Right lobe of liver (tissue), 6 donors: Measurements from ENCODE around the gene SERPINI1. TPM values are rescaled to one million over a fixed set of nuclear protein-coding genes. Genes with fewer than 3 reads are reported as not detected.
"Not testable (repeated sequence)": the region's sequence is repeated elsewhere in the genome, so short reads cannot be mapped to it uniquely, and the experiment has no call there.

Source experiments
- ATAC-seq, 4 donors: fragments of 200-7000 bp; cut with Tn5 transposase; one replicate each; pipeline ENCODE4 v1.9.1; 2020; ENCODE audit warnings: mild to moderate bottlenecking in 4 of 4, moderate library complexity in 4 of 4
- DNase-seq, 3 donors: peaks; one replicate each; pipeline ENCODE4 v3.0.0-alpha.2; 2020
- H3K27ac ChIP-seq, 3 donors: fragments of 200-600 bp; one replicate each; pipeline ENCODE4 v1.8.0; 2022
- H3K27me3 ChIP-seq, 2 donors: fragments of 200-600 bp; one replicate each; pipeline ENCODE4 v1.8.0; 2022
- H3K36me3 ChIP-seq, 4 donors: fragments of 200-600 bp; sonication (generic) in 1 of 4; one replicate each; pipeline versions ENCODE4 v1.5.1 to v1.8.0; 2017 to 2022; ENCODE audit warnings: control low read depth in 1 of 4
- H3K4me1 ChIP-seq, 4 donors: fragments of 200-600 bp; sonication (generic) in 1 of 4; one replicate each; pipeline versions ENCODE4 v1.5.1 to v1.8.0; 2017 to 2022; ENCODE audit warnings: control low read depth in 1 of 4
- H3K4me3 ChIP-seq, 3 donors: fragments of 200-600 bp; one replicate each; pipeline ENCODE4 v1.8.0; 2022
- H3K9me3 ChIP-seq, 4 donors: fragments of 200-600 bp; sonication (generic) in 1 of 4; one replicate each; pipeline versions ENCODE4 v1.5.1 to v1.8.0; 2017 to 2022; ENCODE audit warnings: control low read depth in 1 of 4
- CTCF ChIP-seq, 4 donors: fragments of 200-600 bp in 3 of 4; fragments of 450-650 bp in 1 of 4; IDR thresholded peaks; one replicate each; pipeline versions ENCODE4 v1.5.1 to v1.8.0; 2016 to 2022; ENCODE audit warnings: antibody characterized with exemption in 4 of 4, mild to moderate bottlenecking in 2 of 4
- POLR2A ChIP-seq: fragments of 450-650 bp; IDR thresholded peaks from one replicate; pipeline ENCODE4 v1.6.1; 2017; ENCODE audit warnings: antibody characterized with exemption, mild to moderate bottlenecking
- WGBS: methylation state at CpG from one replicate; pipeline ENCODE4 v1.1.6; 2018; ENCODE audit warnings: low coverage, low lambda C conversion rate; ENCODE audit not compliant: insufficient coverage; ENCODE audit errors: missing lambda C conversion rate; 5-methylcytosine and 5-hydroxymethylcytosine counted together
- intact Hi-C, 2 donors: fragments of 100-400 bp; cut with DNase I; formaldehyde crosslinking; loops; one replicate each; pipeline versions ENCODE4 v1.11.2 to v1.14.1; 2022
- total RNA-seq, 6 experiments: library from RNA; depleted of rRNA in 2 of 6; stranded (reverse); fragments of >200 nt in 2 of 6; fragmentation: NEBNext Ultra II Directional in 3 of 6; extraction: Animal tissue kit (Norgen Biotek cat#: 25700) in 3 of 6; gene quantifications; one replicate each; pipeline versions ENCODE4 v1.1.0 to v1.2.4, GENCODE V29; 2016 to 2023
- donor health status: DM: no; HTN: yes; CAD: no.
- donor health status: DM: no; HTN: no; CAD: no.
- donor health status: DM: no; HTN: no; CAD: no.
- donor health status: DM: no; HTN: yes; CAD: no.
- donor health status: DM: no; HTN: yes; CAD: no.

Gene SERPINI1
- total RNA-seq, 6 experiments from 2014 or later, result 0.40 to 3.0 (median 0.62) TPM

- WGBS, result 68% methylated on average over 3 of the region's 3 CpGs
- no peaks in the 10 kb centered on the region for H3K36me3 ChIP-seq
- no peak for DNase-seq
- intact Hi-C loops, result no loop called here
- H3K27me3 ChIP-seq, result no peaks in the 10 kb centered on the region
- no peaks in the 10 kb centered on the region for H3K4me1 ChIP-seq
- H3K4me3 ChIP-seq, result no peak overlapping the region
- no peak for ATAC-seq
- no peak overlapping the region for H3K27ac ChIP-seq
- H3K9me3 ChIP-seq, result no peaks in the 10 kb centered on the region
- TF ChIP-seq POLR2A, result no peak
- TF ChIP-seq CTCF (IDR thresholded peaks at IDR 0.05), result no peak
Measured at GRCh38 chr3:167823738-167824137, 88.2 kb downstream of the SERPINI1 start.

GRCh38 chr3:167827588-167827987 is 92.1 kb downstream of the SERPINI1 start:
- intact Hi-C loops, H3K9me3 ChIP-seq, H3K27ac ChIP-seq, ATAC-seq, H3K27me3 ChIP-seq, DNase-seq, H3K36me3 ChIP-seq, H3K4me1 ChIP-seq, H3K4me3 ChIP-seq: not testable (repeated sequence)
- WGBS, result 95% methylated on average over 10 of the region's 11 CpGs

GRCh38 chr3:167829071-167829470 is 93.5 kb downstream of the SERPINI1 start:
- no peaks in the 10 kb centered on the region for H3K9me3 ChIP-seq
- ATAC-seq (no peak), DNase-seq (no peak)
- H3K4me1 ChIP-seq, result no peaks in the 10 kb centered on the region
- no peak overlapping the region for H3K27ac ChIP-seq
- H3K4me3 ChIP-seq, result no peak overlapping the region
- 50% methylated on average over 2 of the region's 2 CpGs for WGBS
- H3K27me3 ChIP-seq, result no peaks in the 10 kb centered on the region
- no peak for TF ChIP-seq CTCF (IDR thresholded peaks at IDR 0.05)
- no peak for TF ChIP-seq POLR2A
- H3K36me3 ChIP-seq, result no peaks in the 10 kb centered on the region
- intact Hi-C loops, result no loop called here

GRCh38 chr3:167830007-167830406 is 94.5 kb downstream of the SERPINI1 start:
- intact Hi-C loops, result no loop called here
- Histone ChIP-seq H3K27ac (no peak overlapping the region), H3K9me3 (no peaks in the 10 kb centered on the region), H3K4me3 (no peak overlapping the region), H3K36me3 (no peaks in the 10 kb centered on the region), H3K27me3 (no peaks in the 10 kb centered on the region), H3K4me1 (no peaks in the 10 kb centered on the region)
- WGBS, result 60% methylated on average over 4 of the region's 4 CpGs
- ATAC-seq, result no peak
- no peak for TF ChIP-seq POLR2A
- TF ChIP-seq CTCF (IDR thresholded peaks at IDR 0.05), result no peak
- DNase-seq, result no peak

- Histone ChIP-seq H3K4me3 (no peak overlapping the region), H3K36me3 (no peaks in the 10 kb centered on the region), H3K27ac (no peak overlapping the region), H3K9me3 (no peaks in the 10 kb centered on the region), H3K27me3 (no peaks in the 10 kb centered on the region), H3K4me1 (peaks cover 0 to 2% (median 0%) of the 10 kb centered on the region in 4 donors)
- intact Hi-C loops, result no loop called here
- ATAC-seq (no peak), DNase-seq (no peak)
- WGBS, result 60% methylated on average over 5 of the region's 5 CpGs
- TF ChIP-seq CTCF (IDR thresholded peaks at IDR 0.05), result no peak
- no peak for TF ChIP-seq POLR2A
Measured at GRCh38 chr3:167835359-167835758, 99.8 kb downstream of the SERPINI1 start.
